ENCODE measurements around the gene GAL3ST3.
A peak's percentile ranks its signal among the peaks of the same experiment; 100 is the strongest.

GAL3ST3 gene

DNA sequence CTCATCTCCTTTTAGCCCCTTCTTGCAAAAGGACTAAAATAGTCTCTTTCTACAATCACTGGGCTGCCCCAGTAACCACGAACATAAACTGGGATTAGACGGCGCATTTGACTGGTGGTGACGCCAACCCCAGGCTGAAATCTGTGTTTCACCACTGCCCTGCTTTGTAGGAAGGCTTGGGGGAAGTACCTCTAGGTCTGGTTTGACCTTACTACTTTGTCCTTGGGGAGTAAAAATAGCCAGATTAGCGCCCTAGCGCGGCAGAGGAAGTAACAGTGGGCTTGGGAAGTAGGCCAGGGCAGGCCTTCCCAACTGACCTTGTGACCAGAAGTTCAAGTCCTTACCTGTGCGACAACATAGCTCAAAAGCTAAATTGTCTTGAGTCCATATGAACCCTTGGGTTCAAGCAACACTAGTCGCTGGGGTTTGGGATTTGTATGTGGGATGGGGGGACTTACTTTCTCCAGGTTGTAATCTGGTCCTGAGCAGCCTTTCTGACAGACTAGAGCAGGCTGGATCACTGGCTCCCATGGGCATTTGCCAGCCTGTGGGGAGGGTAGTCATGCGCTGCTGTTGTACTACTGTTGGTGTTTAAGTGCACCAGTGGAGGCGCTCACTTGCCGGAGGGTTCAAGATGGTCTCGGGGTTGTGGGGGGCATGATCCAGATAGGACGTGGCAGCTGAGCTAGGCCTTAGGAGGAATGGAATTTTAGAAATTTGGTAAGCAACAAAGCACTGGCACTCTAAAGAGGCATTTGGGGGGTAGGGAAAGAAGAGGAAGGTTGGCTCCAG is 20.2 kb upstream of the GAL3ST3 start:
- TF ChIP-seq ZFX (IDR thresholded peaks at IDR 0.05): no peak
- TF ChIP-seq, protein P1, sequence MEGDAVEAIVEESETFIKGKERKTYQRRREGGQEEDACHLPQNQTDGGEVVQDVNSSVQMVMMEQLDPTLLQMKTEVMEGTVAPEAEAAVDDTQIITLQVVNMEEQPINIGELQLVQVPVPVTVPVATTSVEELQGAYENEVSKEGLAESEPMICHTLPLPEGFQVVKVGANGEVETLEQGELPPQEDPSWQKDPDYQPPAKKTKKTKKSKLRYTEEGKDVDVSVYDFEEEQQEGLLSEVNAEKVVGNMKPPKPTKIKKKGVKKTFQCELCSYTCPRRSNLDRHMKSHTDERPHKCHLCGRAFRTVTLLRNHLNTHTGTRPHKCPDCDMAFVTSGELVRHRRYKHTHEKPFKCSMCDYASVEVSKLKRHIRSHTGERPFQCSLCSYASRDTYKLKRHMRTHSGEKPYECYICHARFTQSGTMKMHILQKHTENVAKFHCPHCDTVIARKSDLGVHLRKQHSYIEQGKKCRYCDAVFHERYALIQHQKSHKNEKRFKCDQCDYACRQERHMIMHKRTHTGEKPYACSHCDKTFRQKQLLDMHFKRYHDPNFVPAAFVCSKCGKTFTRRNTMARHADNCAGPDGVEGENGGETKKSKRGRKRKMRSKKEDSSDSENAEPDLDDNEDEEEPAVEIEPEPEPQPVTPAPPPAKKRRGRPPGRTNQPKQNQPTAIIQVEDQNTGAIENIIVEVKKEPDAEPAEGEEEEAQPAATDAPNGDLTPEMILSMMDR (conservative IDR thresholded peaks at IDR 0.05): no peak
- peak overlapping the region; percentile 73 for H3K27ac ChIP-seq

DNA sequence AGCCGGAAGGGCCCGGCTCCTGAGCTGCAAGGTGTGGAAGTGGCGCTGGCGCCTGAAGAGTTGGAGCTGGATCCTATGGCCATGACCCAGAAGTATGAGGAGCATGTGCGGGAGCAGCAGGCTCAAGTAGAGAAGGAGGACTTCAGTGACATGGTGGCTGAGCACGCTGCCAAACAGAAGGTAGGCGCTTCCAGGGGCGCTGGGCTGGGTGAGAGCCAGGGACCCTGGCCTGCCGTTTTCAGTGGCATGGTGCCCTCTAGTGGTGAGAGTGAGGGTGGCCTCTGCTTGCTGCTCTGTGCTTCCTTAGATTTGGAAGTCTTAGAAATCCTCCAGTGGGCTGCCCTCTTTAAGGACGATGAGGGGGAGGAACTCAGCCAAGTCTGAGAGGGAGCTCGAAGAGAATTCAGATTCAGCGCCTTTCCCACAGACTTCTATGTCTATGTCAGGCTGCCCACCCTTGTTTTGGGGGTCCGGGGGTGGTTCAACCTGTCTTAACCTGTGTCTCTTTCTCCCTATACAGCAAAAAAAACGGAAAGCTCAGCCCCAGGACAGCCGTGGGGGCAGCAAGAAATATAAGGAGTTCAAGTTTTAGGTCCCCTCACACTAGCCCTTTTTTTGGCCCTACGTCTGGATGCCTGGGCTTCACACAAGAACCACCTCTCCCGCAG is 19.3 kb upstream of the GAL3ST3 start:
- no peak for TF ChIP-seq ZFX (IDR thresholded peaks at IDR 0.05)
- TF ChIP-seq, protein P1 (conservative IDR thresholded peaks at IDR 0.05): peak; percentile 93
- H3K27ac ChIP-seq: no peak overlapping the region

GRCh38 chr11:66067640-66068039 is 18.7 kb upstream of the GAL3ST3 start:
- no peak for TF ChIP-seq ZFX (IDR thresholded peaks at IDR 0.05)
- TF ChIP-seq, protein P1 (conservative IDR thresholded peaks at IDR 0.05): no peak
- H3K27ac ChIP-seq: no peak overlapping the region

DNA sequence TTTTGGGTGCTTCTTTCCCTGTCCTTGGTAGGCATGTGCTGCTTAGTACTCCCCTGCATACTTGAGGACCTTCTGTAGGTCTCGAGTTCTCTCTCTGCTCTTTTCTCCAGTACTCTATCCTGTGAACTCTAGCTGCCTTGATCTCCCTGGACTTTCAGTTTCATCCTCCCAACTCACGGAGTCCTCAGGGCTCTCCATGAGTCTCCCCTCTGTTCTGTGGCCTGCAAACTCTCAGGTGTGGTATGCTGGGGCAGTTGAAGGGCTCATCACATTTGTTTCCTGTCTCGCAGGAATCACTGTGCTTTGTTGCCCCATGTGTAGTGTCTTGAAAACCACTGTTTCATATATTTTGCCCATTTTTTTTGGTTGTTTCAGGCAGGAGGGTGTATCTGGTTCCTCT is 17.8 kb upstream of the GAL3ST3 start:
- no peak overlapping the region for H3K27ac ChIP-seq
- TF ChIP-seq, protein P1 (conservative IDR thresholded peaks at IDR 0.05): no peak
- TF ChIP-seq ZFX (IDR thresholded peaks at IDR 0.05): no peak

GRCh38 chr11:66064571-66064970 is 15.6 kb upstream of the GAL3ST3 start:
- no peak for TF ChIP-seq ZFX (IDR thresholded peaks at IDR 0.05)
- TF ChIP-seq, protein P1 (conservative IDR thresholded peaks at IDR 0.05): no peak
- H3K27ac ChIP-seq: no peak overlapping the region

DNA sequence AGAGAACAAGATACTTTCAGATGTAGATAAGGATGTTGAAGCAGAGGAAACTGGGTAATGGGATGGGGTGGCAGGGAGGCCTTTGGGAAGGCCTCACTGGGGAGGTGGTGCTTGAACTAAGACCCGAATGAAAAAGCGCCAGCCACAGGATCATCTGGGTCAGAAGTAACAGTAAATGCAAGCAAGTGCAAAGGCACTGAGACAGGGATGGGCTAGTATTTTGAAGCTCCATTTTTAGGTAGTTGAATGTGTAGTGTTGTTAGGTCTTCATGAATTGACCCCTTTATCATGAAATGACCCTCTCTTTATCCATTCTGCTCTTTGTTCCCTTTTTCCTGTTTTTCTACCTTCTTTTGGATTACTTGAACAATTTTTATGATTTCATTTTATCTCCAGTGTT is 14.9 kb upstream of the GAL3ST3 start:
- H3K27ac ChIP-seq: no peak overlapping the region
- TF ChIP-seq ZFX (IDR thresholded peaks at IDR 0.05): no peak
- TF ChIP-seq, protein P1 (conservative IDR thresholded peaks at IDR 0.05): no peak

GRCh38 chr11:66062408-66062807 is 13.4 kb upstream of the GAL3ST3 start:
- H3K27ac ChIP-seq: no peak overlapping the region
- TF ChIP-seq, protein P1 (conservative IDR thresholded peaks at IDR 0.05): no peak
- TF ChIP-seq ZFX (IDR thresholded peaks at IDR 0.05): no peak
